OCI-LY1 (cell line): ENCODE measurements around the gene RABGAP1.

Experiments used
- EZH2 ChIP-seq: fragments of 200-600 bp; sonication (generic), shearing (Covaris generic); IDR thresholded peaks from 2 replicates; pipeline ENCODE4 v1.8.0; 2017; ENCODE audit warnings: borderline replicate concordance, mixed run types, mild to moderate bottlenecking, antibody characterized with exemption, low read length, moderate library complexity, mixed read lengths
- TF ChIP-seq, protein P1 (sequence below): fragments of 200-600 bp; sonication (generic), shearing (Covaris generic); IDR thresholded peaks from 2 replicates; pipeline ENCODE4 v1.5.1; 2017; ENCODE audit warnings: mild to moderate bottlenecking, antibody characterized with exemption, low read length, moderate library complexity, mixed read lengths

DNA sequence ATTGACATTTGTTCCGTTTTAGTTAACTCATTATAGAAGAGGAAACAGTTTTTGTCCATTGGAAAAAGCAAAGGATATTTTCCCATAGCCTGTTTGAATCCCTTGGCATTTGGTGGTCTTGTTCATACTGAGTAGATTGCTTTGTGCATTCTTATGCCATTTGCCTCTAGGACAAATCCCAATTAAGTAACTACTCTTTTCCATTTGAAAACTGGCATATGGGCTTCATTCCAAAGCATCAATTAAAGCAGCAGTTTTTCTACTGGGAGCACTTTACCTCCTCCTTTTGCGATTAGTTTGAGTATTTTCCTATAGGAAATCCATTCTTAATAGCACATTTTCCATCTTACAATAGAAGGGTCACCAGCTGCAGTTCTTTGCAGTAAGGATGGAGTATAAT lies 123.9 kb downstream of the RABGAP1 start:
- TF ChIP-seq, protein P1, sequence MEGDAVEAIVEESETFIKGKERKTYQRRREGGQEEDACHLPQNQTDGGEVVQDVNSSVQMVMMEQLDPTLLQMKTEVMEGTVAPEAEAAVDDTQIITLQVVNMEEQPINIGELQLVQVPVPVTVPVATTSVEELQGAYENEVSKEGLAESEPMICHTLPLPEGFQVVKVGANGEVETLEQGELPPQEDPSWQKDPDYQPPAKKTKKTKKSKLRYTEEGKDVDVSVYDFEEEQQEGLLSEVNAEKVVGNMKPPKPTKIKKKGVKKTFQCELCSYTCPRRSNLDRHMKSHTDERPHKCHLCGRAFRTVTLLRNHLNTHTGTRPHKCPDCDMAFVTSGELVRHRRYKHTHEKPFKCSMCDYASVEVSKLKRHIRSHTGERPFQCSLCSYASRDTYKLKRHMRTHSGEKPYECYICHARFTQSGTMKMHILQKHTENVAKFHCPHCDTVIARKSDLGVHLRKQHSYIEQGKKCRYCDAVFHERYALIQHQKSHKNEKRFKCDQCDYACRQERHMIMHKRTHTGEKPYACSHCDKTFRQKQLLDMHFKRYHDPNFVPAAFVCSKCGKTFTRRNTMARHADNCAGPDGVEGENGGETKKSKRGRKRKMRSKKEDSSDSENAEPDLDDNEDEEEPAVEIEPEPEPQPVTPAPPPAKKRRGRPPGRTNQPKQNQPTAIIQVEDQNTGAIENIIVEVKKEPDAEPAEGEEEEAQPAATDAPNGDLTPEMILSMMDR: no peak
- TF ChIP-seq EZH2: no peak
